HEK293 (cell line): Measurements from ENCODE around the gene PMM1.
A peak's percentile ranks its signal among the peaks of the same experiment; 100 is the strongest.

Source experiments
- CTCF ChIA-PET: fragments of 350-600 bp; formaldehyde crosslinking; extraction: SDS; loops from one replicate; lab custom pipeline; 2021; ENCODE audit warnings: antibody characterized with exemption; lab: Yijun Ruan, JAX
- POLR2A ChIA-PET: fragments of 300-600 bp; formaldehyde crosslinking; extraction: SDS; loops from one replicate; lab custom pipeline; 2020; ENCODE audit warnings: antibody characterized with exemption, inconsistent platforms; lab: Yijun Ruan, JAX
- H3K27ac ChIP-seq: fragments of 200-500 bp; sonication (Bioruptor generic); 2 replicates; pipeline ENCODE4 v1.5.1; 2014; ENCODE audit warnings: low read depth, low read length, control low read depth, inconsistent platforms; ENCODE audit errors: extremely low read depth
- H3K36me3 ChIP-seq, 2 experiments: fragments of 200-500 bp in 1 of 2; sonication (Bioruptor generic) in 1 of 2; 1 replicate in 1 of 2; 2 replicates in 1 of 2; pipeline ENCODE4 v1.5.1; 2014 to 2017; ENCODE audit warnings: inconsistent platforms in 2 of 2, low read length in 2 of 2; ENCODE audit not compliant: control insufficient read depth in 2 of 2, insufficient read depth in 1 of 2
- H3K4me1 ChIP-seq: fragments of 200-500 bp; sonication (Bioruptor generic); 2 replicates; pipeline ENCODE4 v1.5.1; 2014; ENCODE audit warnings: mild to moderate bottlenecking, low read length, inconsistent platforms; ENCODE audit not compliant: control insufficient read depth, insufficient read depth
- H3K4me3 ChIP-seq: 2 replicates; pipeline ENCODE4 v1.5.1; 2011; ENCODE audit warnings: low read depth, mild to moderate bottlenecking, control low read depth, low read length, moderate library complexity
- H3K9me3 ChIP-seq: fragments of 200-500 bp; sonication (Bioruptor generic); 2 replicates; pipeline ENCODE4 v1.5.1; 2014; ENCODE audit warnings: low read depth, low read length, inconsistent platforms; ENCODE audit not compliant: control insufficient read depth, insufficient read depth
- EGR2 ChIP-seq: fragments of 450-650 bp; formaldehyde crosslinking; IDR thresholded peaks from 2 replicates; pipeline ENCODE4 v1.5.1; 2016; ENCODE audit warnings: low read depth, missing biosample characterization, missing genetic modification characterization
- GLI2 ChIP-seq: fragments of 450-650 bp; formaldehyde crosslinking; IDR thresholded peaks from 2 replicates; pipeline ENCODE4; 2017; ENCODE audit warnings: missing biosample characterization, missing genetic modification characterization, low read depth, borderline replicate concordance
- KLF1 ChIP-seq: fragments of 450-650 bp; formaldehyde crosslinking; IDR thresholded peaks from 2 replicates; pipeline ENCODE4 v1.5.1; 2016; ENCODE audit warnings: missing biosample characterization, missing genetic modification characterization
- PRDM1 ChIP-seq: fragments of 450-650 bp; formaldehyde crosslinking; IDR thresholded peaks from 2 replicates; pipeline ENCODE4; 2016; ENCODE audit warnings: missing biosample characterization, missing genetic modification characterization
- SALL2 ChIP-seq: fragments of 450-650 bp; formaldehyde crosslinking; IDR thresholded peaks from 2 replicates; pipeline ENCODE4 v1.5.0; 2017; ENCODE audit warnings: missing biosample characterization, mild to moderate bottlenecking, missing genetic modification characterization, borderline replicate concordance
- ZFHX2 ChIP-seq: fragments of 450-650 bp; formaldehyde crosslinking; conservative IDR thresholded peaks from 2 replicates; pipeline ENCODE4 v1.5.1; 2016; ENCODE audit warnings: missing biosample characterization, missing genetic modification characterization
- ZNF19 ChIP-seq: fragments of 450-650 bp; formaldehyde crosslinking; IDR thresholded peaks from 2 replicates; pipeline ENCODE4; 2016; ENCODE audit warnings: missing biosample characterization, missing genetic modification characterization, low read depth
- ZNF274 ChIP-seq, 2 experiments: fragments of 200-500 bp in 1 of 2; fragments of 450-650 bp in 1 of 2; sonication (Bioruptor generic) in 1 of 2; formaldehyde crosslinking in 1 of 2; IDR thresholded peaks; 2 replicates each; pipeline versions ENCODE4 v1.5.1 to v1.6.1; 2014 to 2016; ENCODE audit warnings: borderline replicate concordance in 1 of 2, inconsistent platforms in 1 of 2, low read length in 1 of 2, missing biosample characterization in 1 of 2, missing genetic modification characterization in 1 of 2
- ZNF510 ChIP-seq: fragments of 450-650 bp; formaldehyde crosslinking; IDR thresholded peaks from 2 replicates; pipeline ENCODE4 v1.5.1; 2018; ENCODE audit warnings: mild to moderate bottlenecking, missing genetic modification characterization, missing biosample characterization; ENCODE audit not compliant: insufficient replicate concordance
- ZNF518A ChIP-seq: fragments of 450-650 bp; formaldehyde crosslinking; conservative IDR thresholded peaks from 2 replicates; pipeline ENCODE4 v1.5.1; 2016; ENCODE audit warnings: low read depth, missing biosample characterization, missing genetic modification characterization
- ZNF623 ChIP-seq: fragments of 450-650 bp; formaldehyde crosslinking; IDR thresholded peaks from 2 replicates; pipeline ENCODE4 v1.5.1; 2016; ENCODE audit warnings: missing biosample characterization, missing genetic modification characterization
- TF ChIP-seq, protein P1 (sequence below): fragments of 450-650 bp; formaldehyde crosslinking; IDR thresholded peaks from 2 replicates; pipeline ENCODE4 v1.5.1; 2016; ENCODE audit warnings: missing biosample characterization, missing genetic modification characterization
- TF ChIP-seq, protein P2 (sequence below): fragments of 450-650 bp; formaldehyde crosslinking; IDR thresholded peaks from 2 replicates; pipeline ENCODE4 v1.5.1; 2016; ENCODE audit warnings: missing biosample characterization, missing genetic modification characterization
- TF ChIP-seq, protein P3 (sequence below): fragments of 450-650 bp; formaldehyde crosslinking; IDR thresholded peaks from 2 replicates; pipeline ENCODE4 v1.5.1; 2016; ENCODE audit warnings: missing biosample characterization, missing genetic modification characterization

Gene PMM1

GRCh38 chr22:41600976-41601375 is 11.3 kb upstream of the PMM1 start:
- TF ChIP-seq, protein P1, sequence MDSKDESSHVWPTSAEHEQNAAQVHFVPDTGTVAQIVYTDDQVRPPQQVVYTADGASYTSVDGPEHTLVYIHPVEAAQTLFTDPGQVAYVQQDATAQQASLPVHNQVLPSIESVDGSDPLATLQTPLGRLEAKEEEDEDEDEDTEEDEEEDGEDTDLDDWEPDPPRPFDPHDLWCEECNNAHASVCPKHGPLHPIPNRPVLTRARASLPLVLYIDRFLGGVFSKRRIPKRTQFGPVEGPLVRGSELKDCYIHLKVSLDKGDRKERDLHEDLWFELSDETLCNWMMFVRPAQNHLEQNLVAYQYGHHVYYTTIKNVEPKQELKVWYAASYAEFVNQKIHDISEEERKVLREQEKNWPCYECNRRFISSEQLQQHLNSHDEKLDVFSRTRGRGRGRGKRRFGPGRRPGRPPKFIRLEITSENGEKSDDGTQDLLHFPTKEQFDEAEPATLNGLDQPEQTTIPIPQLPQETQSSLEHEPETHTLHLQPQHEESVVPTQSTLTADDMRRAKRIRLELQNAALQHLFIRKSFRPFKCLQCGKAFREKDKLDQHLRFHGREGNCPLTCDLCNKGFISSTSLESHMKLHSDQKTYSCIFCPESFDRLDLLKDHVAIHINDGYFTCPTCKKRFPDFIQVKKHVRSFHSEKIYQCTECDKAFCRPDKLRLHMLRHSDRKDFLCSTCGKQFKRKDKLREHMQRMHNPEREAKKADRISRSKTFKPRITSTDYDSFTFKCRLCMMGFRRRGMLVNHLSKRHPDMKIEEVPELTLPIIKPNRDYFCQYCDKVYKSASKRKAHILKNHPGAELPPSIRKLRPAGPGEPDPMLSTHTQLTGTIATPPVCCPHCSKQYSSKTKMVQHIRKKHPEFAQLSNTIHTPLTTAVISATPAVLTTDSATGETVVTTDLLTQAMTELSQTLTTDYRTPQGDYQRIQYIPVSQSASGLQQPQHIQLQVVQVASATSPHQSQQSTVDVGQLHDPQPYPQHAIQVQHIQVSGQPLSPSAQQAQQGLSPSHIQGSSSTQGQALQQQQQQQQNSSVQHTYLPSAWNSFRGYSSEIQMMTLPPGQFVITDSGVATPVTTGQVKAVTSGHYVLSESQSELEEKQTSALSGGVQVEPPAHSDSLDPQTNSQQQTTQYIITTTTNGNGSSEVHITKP, result no peak
- TF ChIP-seq EGR2 (tag by site-specific recombination), result peak; percentile 25; the same call in 1 of the 2 replicates
- TF ChIP-seq ZFHX2 (tag by site-specific recombination), result 0 out of 2 replicates have a peak, but pooled peaks have one; percentile 28
- 0 out of 2 replicates have a peak overlapping the region, but pooled peaks have one; percentile 4 for H3K27ac ChIP-seq
- H3K36me3 ChIP-seq, result peaks cover 16 to 75% of the 10 kb centered on the region in 2 experiments
- POLR2A ChIA-PET, result no interaction called here
- CTCF ChIA-PET, result no interaction called here
- H3K4me3 ChIP-seq, result no peak overlapping the region
- H3K9me3 ChIP-seq, result no peaks in the 10 kb centered on the region
- no peaks in the 10 kb centered on the region; the same call in 1 of the 2 replicates for H3K4me1 ChIP-seq

DNA sequence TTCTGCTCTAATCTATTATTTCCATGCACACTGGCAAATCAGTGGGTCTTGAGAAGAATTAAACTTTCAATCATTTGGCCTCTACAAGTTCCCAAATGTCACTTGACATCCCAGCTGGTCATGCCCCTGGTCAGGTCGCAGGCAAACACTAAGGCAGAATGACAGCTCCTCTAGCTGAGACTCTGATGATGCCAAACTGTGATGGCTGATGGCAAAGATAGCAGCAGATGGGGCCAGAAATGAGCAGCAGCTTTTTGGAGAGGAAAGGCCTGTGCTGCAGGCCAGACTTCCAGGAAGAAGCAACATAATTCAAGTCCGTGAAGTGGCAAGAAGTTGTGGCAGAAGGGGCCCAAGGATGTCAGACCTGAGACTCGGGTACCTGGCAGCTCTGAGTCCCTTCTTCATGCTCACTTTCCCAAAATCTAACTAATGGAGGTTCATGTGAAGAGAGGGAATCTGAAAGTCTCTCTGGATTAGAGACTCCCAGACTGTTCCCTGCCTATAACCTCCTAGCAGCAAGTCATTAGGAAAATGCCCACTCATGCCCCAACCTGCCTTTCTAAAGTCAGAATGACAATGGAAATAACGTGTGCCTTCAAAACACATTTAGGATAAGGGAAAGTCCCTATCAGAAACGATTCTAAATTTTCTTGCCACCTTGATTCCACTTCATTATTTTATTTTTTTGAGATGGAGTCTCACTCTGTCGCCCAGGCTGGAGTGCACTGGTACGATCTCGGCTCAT is 9.4 kb upstream of the PMM1 start:
- H3K4me1 ChIP-seq, result no peaks in the 10 kb centered on the region; the same call in 1 of the 2 replicates
- H3K4me3 ChIP-seq, result no peak overlapping the region
- peaks cover 10 to 56% of the 10 kb centered on the region in 2 experiments for H3K36me3 ChIP-seq
- TF ChIP-seq PRDM1 (tag by site-specific recombination) (0 out of 2 replicates have a peak, but pooled peaks have one; percentile 33), ZNF623 (tag by site-specific recombination) (no peak)
- CTCF ChIA-PET, result interaction anchor here (0.6 to 3.6 kb wide), 15 partner anchors 8 to 195 kb away, joined by 3 to 36 read pairs (median 7); partner anchors contain the start of genes PMM1 and POLR3H
- POLR2A ChIA-PET, result interaction anchor here (0.6 to 3.4 kb wide), 3 partner anchors 9 to 417 kb away, joined by 4 to 12 read pairs (median 7); partner anchors contain the start of genes DESI1, PMM1 and XRCC6
- H3K9me3 ChIP-seq, result no peaks in the 10 kb centered on the region
- peak overlapping the region; percentile 31; the same call in 1 of the 2 replicates for H3K27ac ChIP-seq

DNA sequence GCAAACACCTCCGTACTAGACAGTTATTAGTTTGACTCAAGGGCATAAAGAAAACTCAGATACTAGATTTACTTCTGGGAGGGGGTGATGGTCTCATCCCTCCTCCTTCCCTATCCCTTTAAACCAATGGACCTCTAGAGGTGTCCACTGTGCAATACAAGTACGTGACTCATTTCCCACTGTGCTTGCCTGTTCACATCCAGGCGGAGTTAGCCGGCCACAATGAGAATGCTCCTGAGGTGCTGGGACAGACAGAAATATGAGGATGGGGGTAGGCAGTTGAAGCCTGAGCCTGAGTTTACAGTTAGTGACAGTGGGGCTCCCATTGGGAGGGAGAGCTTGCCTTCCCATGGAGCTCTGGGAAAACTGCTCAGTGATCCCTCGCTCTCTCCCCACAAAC is 8.4 kb upstream of the PMM1 start:
- no peaks in the 10 kb centered on the region; the same call in 1 of the 2 replicates for H3K4me1 ChIP-seq
- H3K36me3 ChIP-seq, result peaks cover 10 to 47% of the 10 kb centered on the region in 2 experiments
- ChIA-PET CTCF (interaction anchor here (0.6 to 3.6 kb wide), 37 partner anchors 9 to 626 kb away, joined by 3 to 36 read pairs (median 4); partner anchors contain the start of genes DESI1, PMM1, POLR3H and XRCC6), POLR2A (interaction anchor here (0.6 to 3.4 kb wide), 4 partner anchors 9 to 416 kb away, joined by 4 to 12 read pairs (median 6); partner anchors contain the start of genes DESI1, PMM1 and XRCC6)
- no peaks in the 10 kb centered on the region for H3K9me3 ChIP-seq
- H3K4me3 ChIP-seq, result no peak overlapping the region
- no peak overlapping the region for H3K27ac ChIP-seq
- TF ChIP-seq ZNF510 (tag by site-specific recombination) (no peak), KLF1 (tag by site-specific recombination) (no peak), SALL2 (tag by site-specific recombination) (no peak), ZNF518A (no peak), ZFHX2 (tag by site-specific recombination) (no peak), GLI2 (tag by site-specific recombination) (no peak), ZNF19 (tag by site-specific recombination) (no peak), ZNF274 (IDR thresholded peaks at IDR 0.05; ENCODE audit: low read length) (no peak), ZNF274 (tag by site-specific recombination; IDR thresholded peaks at IDR 0.05; ENCODE audit: borderline replicate concordance) (no peak)
- TF ChIP-seq, protein P2, sequence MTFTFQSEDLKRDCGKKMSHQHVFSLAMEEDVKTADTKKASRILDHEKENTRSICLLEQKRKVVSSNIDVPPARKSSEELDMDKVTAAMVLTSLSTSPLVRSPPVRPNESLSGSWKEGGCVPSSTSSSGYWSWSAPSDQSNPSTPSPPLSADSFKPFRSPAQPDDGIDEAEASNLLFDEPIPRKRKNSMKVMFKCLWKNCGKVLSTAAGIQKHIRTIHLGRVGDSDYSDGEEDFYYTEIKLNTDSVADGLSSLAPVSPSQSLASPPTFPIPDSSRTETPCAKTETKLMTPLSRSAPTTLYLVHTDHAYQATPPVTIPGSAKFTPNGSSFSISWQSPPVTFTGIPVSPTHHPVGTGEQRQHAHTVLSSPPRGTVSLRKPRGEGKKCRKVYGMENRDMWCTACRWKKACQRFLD (tag by site-specific recombination), result no peak
- TF ChIP-seq, protein P3, sequence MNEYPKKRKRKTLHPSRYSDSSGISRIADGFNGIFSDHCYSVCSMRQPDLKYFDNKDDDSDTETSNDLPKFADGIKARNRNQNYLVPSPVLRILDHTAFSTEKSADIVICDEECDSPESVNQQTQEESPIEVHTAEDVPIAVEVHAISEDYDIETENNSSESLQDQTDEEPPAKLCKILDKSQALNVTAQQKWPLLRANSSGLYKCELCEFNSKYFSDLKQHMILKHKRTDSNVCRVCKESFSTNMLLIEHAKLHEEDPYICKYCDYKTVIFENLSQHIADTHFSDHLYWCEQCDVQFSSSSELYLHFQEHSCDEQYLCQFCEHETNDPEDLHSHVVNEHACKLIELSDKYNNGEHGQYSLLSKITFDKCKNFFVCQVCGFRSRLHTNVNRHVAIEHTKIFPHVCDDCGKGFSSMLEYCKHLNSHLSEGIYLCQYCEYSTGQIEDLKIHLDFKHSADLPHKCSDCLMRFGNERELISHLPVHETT (tag by site-specific recombination), result no peak
